B cell (primary cell): Measurements from ENCODE around the gene CMTM8. TPM values are rescaled to one million over a fixed set of nuclear protein-coding genes. Genes with fewer than 3 reads are reported as not detected.

Source experiments
- ATAC-seq: fragments of 200-7000 bp; cut with Tn5 transposase; one replicate; pipeline ENCODE4 v1.10.0; 2021; ENCODE audit warnings: low read depth, mild to moderate bottlenecking, moderate number of reproducible peaks, moderate library complexity
- CTCF ChIA-PET: fragments of 350-600 bp; sonication (Branson Sonifier 250); formaldehyde crosslinking; loops from one replicate; lab custom pipeline; 2021; ENCODE audit warnings: antibody characterized with exemption, inconsistent platforms; lab: Charles Lee
- POLR2A ChIA-PET: fragments of 350-600 bp; sonication (Branson Sonifier 250); formaldehyde crosslinking; loops from one replicate; lab custom pipeline; 2021; ENCODE audit warnings: antibody characterized with exemption; lab: Charles Lee
- DNase-seq: peaks from one replicate; pipeline ENCODE4 v3.0.0; 2013
- H2AFZ ChIP-seq: 2 replicates; pipeline ENCODE4 v1.6.1; 2012; ENCODE audit warnings: mild to moderate bottlenecking, low read depth, low read length; ENCODE audit not compliant: insufficient read depth, poor library complexity, severe bottlenecking
- H3K27ac ChIP-seq, 2 donors: 1 replicate in 1 of 2; 2 replicates in 1 of 2; pipeline ENCODE4 v1.5.1; 2012 to 2013; ENCODE audit warnings: low read length in 2 of 2, mild to moderate bottlenecking in 2 of 2, moderate library complexity in 1 of 2
- H3K27me3 ChIP-seq, 4 experiments: fragments of 200-600 bp in 1 of 4; sonication (generic) in 1 of 4; replicated peaks in 1 of 4; 1 replicate in 2 of 4; 2 replicates in 2 of 4; pipeline versions ENCODE4 v1.6.1 to v1.7.0; 2013 to 2016; ENCODE audit warnings: low read length in 3 of 4, mild to moderate bottlenecking in 2 of 4, mixed read lengths in 1 of 4, moderate library complexity in 1 of 4; ENCODE audit not compliant: insufficient read depth in 4 of 4, control insufficient read depth in 3 of 4; ENCODE audit errors: control extremely low read depth in 1 of 4
- H3K36me3 ChIP-seq, 2 experiments: replicated peaks in 1 of 2; 1 replicate in 1 of 2; 2 replicates in 1 of 2; pipeline versions ENCODE4 v1.6.1 to v1.7.1; 2013; ENCODE audit warnings: low read length in 1 of 2; ENCODE audit not compliant: insufficient read depth in 2 of 2, control insufficient read depth in 1 of 2; ENCODE audit errors: control extremely low read depth in 1 of 2, extremely low read depth in 1 of 2
- H3K4me1 ChIP-seq, 2 donors: fragments of 200-600 bp in 1 of 2; sonication (generic) in 1 of 2; 1 replicate in 1 of 2; 2 replicates in 1 of 2; pipeline versions ENCODE4 v1.5.1 to v1.6.1; 2013 to 2017; ENCODE audit warnings: low read length in 2 of 2; ENCODE audit not compliant: control insufficient read depth in 2 of 2, insufficient read depth in 2 of 2
- H3K4me2 ChIP-seq: replicated peaks from 2 replicates; pipeline ENCODE3; 2012; ENCODE audit warnings: mild to moderate bottlenecking, low read depth, low read length; ENCODE audit not compliant: poor library complexity, severe bottlenecking
- H3K4me3 ChIP-seq, 5 experiments: fragments of 200-600 bp in 1 of 5; sonication (generic) in 1 of 5; 1 replicate in 3 of 5; 2 replicates in 2 of 5; pipeline versions ENCODE4 v1.5.1 to v1.7.0; 2011 to 2016; ENCODE audit warnings: low read length in 4 of 5, mild to moderate bottlenecking in 4 of 5, low read depth in 2 of 5, control low read depth in 1 of 5, moderate library complexity in 1 of 5; ENCODE audit not compliant: insufficient read depth in 1 of 5; ENCODE audit errors: control extremely low read depth in 1 of 5, extremely low read depth in 1 of 5
- H3K79me2 ChIP-seq: fragments of 200-600 bp; sonication (generic); one replicate; pipeline ENCODE4 v1.6.0; 2016; ENCODE audit warnings: low read length; ENCODE audit not compliant: control insufficient read depth, insufficient read depth
- H3K9ac ChIP-seq: fragments of 200-600 bp; sonication (generic); 2 replicates; pipeline ENCODE4 v1.6.1; 2017; ENCODE audit warnings: mild to moderate bottlenecking, low read length, moderate library complexity
- H3K9me3 ChIP-seq, 3 donors: one replicate each; pipeline versions ENCODE4 v1.6.1 to v1.7.1; 2013; ENCODE audit warnings: low read length in 2 of 3; ENCODE audit not compliant: control insufficient read depth in 2 of 3, insufficient read depth in 1 of 3; ENCODE audit errors: control extremely low read depth in 1 of 3
- H4K20me1 ChIP-seq: 2 replicates; pipeline ENCODE4 v1.6.0; 2012; ENCODE audit warnings: mild to moderate bottlenecking, low read length; ENCODE audit not compliant: insufficient read depth, control insufficient read depth, poor library complexity, severe bottlenecking
- H3K27ac Mint-ChIP-seq: one replicate; pipeline ENCODE4 v1.8.0; 2021; ENCODE audit warnings: mixed read lengths
- H3K27me3 Mint-ChIP-seq: one replicate; pipeline ENCODE4 v1.8.0; 2021; ENCODE audit warnings: mixed read lengths
- H3K4me1 Mint-ChIP-seq: one replicate; pipeline ENCODE4 v1.8.0; 2021; ENCODE audit warnings: mixed read lengths
- H3K4me3 Mint-ChIP-seq: one replicate; pipeline ENCODE4 v1.8.0; 2021; ENCODE audit warnings: mixed read lengths
- H3K9me3 Mint-ChIP-seq: one replicate; pipeline ENCODE4 v1.8.0; 2022; ENCODE audit warnings: mixed read lengths; ENCODE audit not compliant: insufficient read depth
- EZH2 ChIP-seq: IDR thresholded peaks from 2 replicates; pipeline ENCODE4 v1.6.1; 2012; ENCODE audit warnings: borderline replicate concordance, low read depth, mild to moderate bottlenecking, moderate library complexity, low read length; ENCODE audit not compliant: insufficient read depth, poor library complexity, severe bottlenecking
- WGBS: methylation state at CpG from one replicate; pipeline ENCODE4 v1.1.5; 2013; ENCODE audit warnings: missing lambda C conversion rate; ENCODE audit not compliant: insufficient coverage; 5-methylcytosine and 5-hydroxymethylcytosine counted together
- intact Hi-C: fragments of 100-400 bp; cut with micrococcal nuclease; formaldehyde crosslinking; loops from one replicate; pipeline ENCODE4 v1.10.0; 2022
- polyA plus RNA-seq: library from polyadenylated mRNA; depleted of rRNA; stranded (reverse); fragments of >200 nt; gene quantifications from 2 replicates; pipeline ENCODE4 v1.2.3, GENCODE V29; 2012
- total RNA-seq, 2 donors: library from RNA; stranded (reverse); fragments of 120-200 nt in 1 of 2; gene quantifications; 1 replicate in 1 of 2; 2 replicates in 1 of 2; pipeline versions ENCODE4 v1.2.3 to v1.2.4, GENCODE V29; 2013 to 2022
- TF ChIP-seq, protein P1 (sequence below): fragments of 200-600 bp; IDR thresholded peaks from one replicate; pipeline ENCODE4 v1.8.0; 2022; ENCODE audit warnings: antibody characterized with exemption, mild to moderate bottlenecking

Gene CMTM8
- total and polyA plus RNA-seq, 2 donors (not counting 1 experiment from before 2014, with no cell fraction given): 0.25 to 0.28 TPM

- Histone ChIP-seq H3K9ac (no peak overlapping the region), H3K36me3 (peaks cover 0 to 2% of the 10 kb centered on the region in 2 experiments), H4K20me1 (peaks cover 4% of the 10 kb centered on the region), H2AFZ (peak overlapping the region; percentile 61), H3K27ac (peak overlapping the region; percentile 71 to 73), H3K4me2 (peak overlapping the region; percentile 52), H3K4me3 (no peak overlapping the region), H3K9me3 (no peaks in the 10 kb centered on the region), H3K4me1 (peaks cover 31 to 33% of the 10 kb centered on the region in 2 donors), H3K79me2 (peaks cover 95% of the 10 kb centered on the region), H3K27me3 (no peaks in the 10 kb centered on the region)
- Mint-ChIP-seq H3K27me3 (no peaks in the 10 kb centered on the region), H3K4me1 (peaks cover 61% of the 10 kb centered on the region), H3K9me3 (no peaks in the 10 kb centered on the region), H3K4me3 (peak overlapping the region; percentile 48), H3K27ac (peak overlapping the region; percentile 88)
- POLR2A ChIA-PET: interaction anchor here (0.6 to 0.9 kb wide), 2 partner anchors 25 to 34 kb away, joined by 5 to 11 read pairs; no protein-coding TSS in a partner anchor
- TF ChIP-seq, protein P1, sequence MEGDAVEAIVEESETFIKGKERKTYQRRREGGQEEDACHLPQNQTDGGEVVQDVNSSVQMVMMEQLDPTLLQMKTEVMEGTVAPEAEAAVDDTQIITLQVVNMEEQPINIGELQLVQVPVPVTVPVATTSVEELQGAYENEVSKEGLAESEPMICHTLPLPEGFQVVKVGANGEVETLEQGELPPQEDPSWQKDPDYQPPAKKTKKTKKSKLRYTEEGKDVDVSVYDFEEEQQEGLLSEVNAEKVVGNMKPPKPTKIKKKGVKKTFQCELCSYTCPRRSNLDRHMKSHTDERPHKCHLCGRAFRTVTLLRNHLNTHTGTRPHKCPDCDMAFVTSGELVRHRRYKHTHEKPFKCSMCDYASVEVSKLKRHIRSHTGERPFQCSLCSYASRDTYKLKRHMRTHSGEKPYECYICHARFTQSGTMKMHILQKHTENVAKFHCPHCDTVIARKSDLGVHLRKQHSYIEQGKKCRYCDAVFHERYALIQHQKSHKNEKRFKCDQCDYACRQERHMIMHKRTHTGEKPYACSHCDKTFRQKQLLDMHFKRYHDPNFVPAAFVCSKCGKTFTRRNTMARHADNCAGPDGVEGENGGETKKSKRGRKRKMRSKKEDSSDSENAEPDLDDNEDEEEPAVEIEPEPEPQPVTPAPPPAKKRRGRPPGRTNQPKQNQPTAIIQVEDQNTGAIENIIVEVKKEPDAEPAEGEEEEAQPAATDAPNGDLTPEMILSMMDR: no peak
- TF ChIP-seq EZH2: no peak
- intact Hi-C loops: loop anchor here (5.0 kb wide), 1 partner anchor 37 kb away; no protein-coding TSS in a partner anchor
- 38% methylated on average over 3 of the region's 6 CpGs for WGBS
- DNase-seq: peak; percentile 63
- CTCF ChIA-PET: interaction anchor here (0.5 to 4.5 kb wide), 9 partner anchors 9 to 69 kb away, joined by 3 to 24 read pairs (median 4); no protein-coding TSS in a partner anchor
- ATAC-seq: peak; percentile 87
Measured at GRCh38 chr3:32414522-32415202, 176.2 kb downstream of the CMTM8 start.

DNA sequence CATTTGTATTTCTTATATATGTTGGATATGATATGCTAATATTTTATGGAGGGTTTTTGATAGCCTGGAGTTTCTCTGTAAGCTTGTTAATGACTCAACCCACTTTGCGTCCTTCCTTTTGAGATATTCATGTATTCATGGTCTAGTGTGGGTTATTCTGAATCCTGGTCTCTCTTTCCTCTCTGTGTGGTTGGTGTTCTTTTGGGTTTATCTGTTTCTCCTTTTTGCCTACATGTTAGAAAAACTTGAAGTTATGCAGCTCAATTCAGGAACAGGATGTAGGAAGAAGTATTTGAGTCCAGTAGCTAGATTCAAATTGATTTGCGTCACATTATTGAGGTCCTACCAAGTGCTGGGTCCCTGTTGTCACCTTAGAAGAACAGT is 181.3 kb downstream of the CMTM8 start:
- peak overlapping the region; percentile 74 for H3K4me2 ChIP-seq
- H2AFZ ChIP-seq: peak overlapping the region; percentile 1
- H4K20me1 ChIP-seq: no peaks in the 10 kb centered on the region
- H3K9me3 ChIP-seq: peaks cover 0 to 3% (median 0%) of the 10 kb centered on the region in 3 donors
- H3K4me3 ChIP-seq: peak overlapping the region in 2 of 5 experiments; percentile 11 to 38
- peaks cover 81% of the 10 kb centered on the region for H3K79me2 ChIP-seq
- Mint-ChIP-seq H3K4me1 (peaks cover 84% of the 10 kb centered on the region), H3K27me3 (no peaks in the 10 kb centered on the region), H3K9me3 (no peaks in the 10 kb centered on the region), H3K4me3 (peak overlapping the region; percentile 84), H3K27ac (peak overlapping the region; percentile 97)
- peaks cover 67 to 73% of the 10 kb centered on the region in 2 donors for H3K4me1 ChIP-seq
- peak overlapping the region; percentile 79 to 86 for H3K27ac ChIP-seq
- H3K27me3 ChIP-seq: no peaks in the 10 kb centered on the region
- intact Hi-C loops: loop anchor here (1.0 to 5.0 kb wide), 4 partner anchors 19 to 48 kb away; no protein-coding TSS in a partner anchor
- WGBS: 32% methylated on average over 2 of the region's 2 CpGs
- CTCF ChIA-PET: interaction anchor here (0.5 to 5.6 kb wide), 12 partner anchors 10 to 64 kb away, joined by 3 to 55 read pairs (median 4); partner anchors contain the start of gene CMTM7
- ATAC-seq (no peak), DNase-seq (no peak)
- H3K9ac ChIP-seq: peak overlapping the region; percentile 27
- no peaks in the 10 kb centered on the region for H3K36me3 ChIP-seq
- TF ChIP-seq, protein P1: no peak
- no peak for TF ChIP-seq EZH2
- POLR2A ChIA-PET: interaction anchor here (1.1 to 1.4 kb wide), 3 partner anchors 16 to 79 kb away, joined by 3 read pairs; no protein-coding TSS in a partner anchor
